ENCODE results near the gene NAALADL2. TPM values are rescaled to one million over a fixed set of nuclear protein-coding genes. Genes with fewer than 3 reads are reported as not detected.

NAALADL2 gene
- total and polyA plus RNA-seq, 2 donors (not counting 3 experiments of a cell fraction or from before 2014, with no cell fraction given) = 1.1 to 4.0 TPM

- Histone ChIP-seq H4K20me1 (replicated peaks; ENCODE audit: control insufficient read depth, extremely low read depth, insufficient read depth, low read length) (no peaks in the 10 kb centered on the region), H3K9me1 (replicated peaks; ENCODE audit: control insufficient read depth, extremely low read depth, insufficient read depth, low read length) (no peaks in the 10 kb centered on the region), H3K9me3 (replicated peaks; ENCODE audit: control insufficient read depth, insufficient read depth, low read length) (no peaks in the 10 kb centered on the region), H3K36me3 (ENCODE audit: control insufficient read depth in 2 of 2, extremely low read depth in 1 of 2, insufficient read depth in 2 of 2, low read length in 2 of 2) (no peaks in the 10 kb centered on the region), H3K27ac (ENCODE audit: insufficient read depth, low read depth, low read length) (no peak overlapping the region), H3K4me2 (ENCODE audit: insufficient read depth, low read length) (no peak overlapping the region), H2AFZ (ENCODE audit: low read depth, low read length) (no peak overlapping the region), H3K9ac (replicated peaks; ENCODE audit: extremely low read depth, insufficient read depth, low read length) (no peak overlapping the region), H3K79me2 (ENCODE audit: control insufficient read depth, insufficient read depth, low read length) (no peaks in the 10 kb centered on the region), H3K27me3 (ENCODE audit: control insufficient read depth in 2 of 2, insufficient read depth in 2 of 2, low read length in 2 of 2) (no peaks in the 10 kb centered on the region), H3K4me3 (replicated peaks in 1 of 3; ENCODE audit: insufficient read depth in 1 of 3, low read depth in 1 of 3, low read length in 3 of 3) (no peak overlapping the region), H3K4me1 (ENCODE audit: control insufficient read depth, extremely low read depth, insufficient read depth, low read length) (no peaks in the 10 kb centered on the region)
- TF ChIP-seq POLR2A (IDR thresholded peaks at IDR 0.05; ENCODE audit: low read depth, low read length) (no peak), CTCF (IDR thresholded peaks at IDR 0.05; ENCODE audit: extremely low read depth in 1 of 2, insufficient read depth in 1 of 2, low read depth in 1 of 2, low read length in 2 of 2) (no peak), MYC (IDR thresholded peaks at IDR 0.05; ENCODE audit: low read depth, low read length) (no peak), MAX (IDR thresholded peaks at IDR 0.05; ENCODE audit: insufficient read depth, insufficient read length) (no peak)
- no TSS peak for BruUV-seq (replicated peaks)
- dilution Hi-C loops (cut with MboI; ENCODE audit: extremely low pct_ligation_motif_present, low sequenced_read_pairs) (no loop called here), intact Hi-C loops (cut with micrococcal nuclease) (no loop called here)
- POLR2A ChIA-PET = no interaction called here
- DNase-seq (ENCODE audit: low read depth, low spot score) (no peak), FAIRE-seq (no peak)
- CTCF ChIA-PET = interaction anchor here (0.7 kb wide), 1 partner anchor 323 kb away, joined by 3 read pairs; no protein-coding TSS in a partner anchor
Observed at GRCh38 chr3:175310046-175310445, 450.9 kb downstream of the NAALADL2 start.

- Histone ChIP-seq H3K27me3 (ENCODE audit: control insufficient read depth in 2 of 2, insufficient read depth in 2 of 2, low read length in 2 of 2) (no peaks in the 10 kb centered on the region), H3K4me2 (ENCODE audit: insufficient read depth, low read length) (no peak overlapping the region), H3K36me3 (ENCODE audit: control insufficient read depth in 2 of 2, extremely low read depth in 1 of 2, insufficient read depth in 2 of 2, low read length in 2 of 2) (no peaks in the 10 kb centered on the region), H2AFZ (ENCODE audit: low read depth, low read length) (no peak overlapping the region), H3K9me3 (replicated peaks; ENCODE audit: control insufficient read depth, insufficient read depth, low read length) (no peaks in the 10 kb centered on the region), H3K79me2 (ENCODE audit: control insufficient read depth, insufficient read depth, low read length) (no peaks in the 10 kb centered on the region), H4K20me1 (replicated peaks; ENCODE audit: control insufficient read depth, extremely low read depth, insufficient read depth, low read length) (no peaks in the 10 kb centered on the region), H3K9ac (replicated peaks; ENCODE audit: extremely low read depth, insufficient read depth, low read length) (no peak overlapping the region), H3K4me3 (replicated peaks in 1 of 3; ENCODE audit: insufficient read depth in 1 of 3, low read depth in 1 of 3, low read length in 3 of 3) (no peak overlapping the region), H3K9me1 (replicated peaks; ENCODE audit: control insufficient read depth, extremely low read depth, insufficient read depth, low read length) (no peaks in the 10 kb centered on the region), H3K27ac (ENCODE audit: insufficient read depth, low read depth, low read length) (no peak overlapping the region), H3K4me1 (ENCODE audit: control insufficient read depth, extremely low read depth, insufficient read depth, low read length) (no peaks in the 10 kb centered on the region)
- dilution Hi-C loops (cut with MboI; ENCODE audit: extremely low pct_ligation_motif_present, low sequenced_read_pairs) = no loop called here
- no TSS peak for BruUV-seq (replicated peaks)
- FAIRE-seq = no peak
- ChIA-PET CTCF (no interaction called here), POLR2A (no interaction called here)
- DNase-seq (ENCODE audit: low read depth, low spot score) = no peak
- no peak for TF ChIP-seq JUN (IDR thresholded peaks at IDR 0.05; ENCODE audit: borderline replicate concordance, insufficient read depth, insufficient read length, low read depth)
- TF ChIP-seq CTCF (IDR thresholded peaks at IDR 0.05; ENCODE audit: extremely low read depth in 1 of 2, insufficient read depth in 1 of 2, low read depth in 1 of 2, low read length in 2 of 2) = no peak
- TF ChIP-seq GATA2 (IDR thresholded peaks at IDR 0.05; ENCODE audit: insufficient read depth, insufficient read length, low read depth, low read length) = no peak
- no peak for TF ChIP-seq MAX (IDR thresholded peaks at IDR 0.05; ENCODE audit: insufficient read depth, insufficient read length)
- TF ChIP-seq MYC (IDR thresholded peaks at IDR 0.05; ENCODE audit: low read depth, low read length) = no peak
- TF ChIP-seq POLR2AphosphoS5 (IDR thresholded peaks at IDR 0.05; ENCODE audit: insufficient read depth, low read depth, low read length) = no peak
- no peak for TF ChIP-seq FOS (IDR thresholded peaks at IDR 0.05; ENCODE audit: borderline replicate concordance, insufficient read depth, low read length)
- intact Hi-C loops (cut with micrococcal nuclease) = no loop called here
Observed at GRCh38 chr3:175311404-175311803, 452.3 kb downstream of the NAALADL2 start.

All from endothelial cell of umbilical vein (primary cell).